NT2/D1 (cell line): ENCODE data around the gene VPS37C.

ENCODE experiments used
- SUZ12 ChIP-seq: IDR thresholded peaks from 2 replicates; pipeline ENCODE4 v1.6.1; 2011; ENCODE audit not compliant: insufficient read length, insufficient read depth; ENCODE audit errors: extremely low read depth
- YY1 ChIP-seq: IDR thresholded peaks from 2 replicates; pipeline ENCODE4 v1.6.1; 2011; ENCODE audit not compliant: insufficient read length, insufficient read depth

- no peak for TF ChIP-seq YY1
- no peak for TF ChIP-seq SUZ12
These were observed 12.2 kb upstream of the VPS37C start for GRCh38 chr11:61173456-61173855.
